CD4-positive, alpha-beta T cell (primary cell): ENCODE data around the gene CCDC179. TPM values are rescaled to one million over a fixed set of nuclear protein-coding genes. Genes with fewer than 3 reads are reported as not detected.

Experiments used
- ATAC-seq: fragments of 200-7000 bp; cut with Tn5 transposase; one replicate; pipeline ENCODE4 v1.10.0; 2022; ENCODE audit warnings: mild to moderate bottlenecking; ENCODE audit not compliant: poor library complexity
- CTCF ChIA-PET: fragments of 350-600 bp; sonication (Branson Sonifier 250); formaldehyde crosslinking; loops from one replicate; lab custom pipeline; 2021; ENCODE audit warnings: antibody characterized with exemption, inconsistent platforms; lab: Charles Lee
- POLR2A ChIA-PET: fragments of 350-600 bp; sonication (Branson Sonifier 250); formaldehyde crosslinking; loops from one replicate; lab custom pipeline; 2021; ENCODE audit warnings: antibody characterized with exemption, inconsistent platforms; lab: Charles Lee
- DNase-seq, 14 experiments: peaks; one replicate each; pipeline ENCODE4 v3.0.0-alpha.2; 2013 to 2020; ENCODE audit warnings: mixed read lengths in 2 of 14
- H3K27ac ChIP-seq, 2 donors: one replicate each; pipeline versions ENCODE4 v1.5.1 to v1.7.0; 2013; ENCODE audit warnings: low read length in 2 of 2, low read depth in 1 of 2, mild to moderate bottlenecking in 1 of 2
- H3K27me3 ChIP-seq, 2 experiments: 1 replicate in 1 of 2; 2 replicates in 1 of 2; pipeline versions ENCODE4 v1.6.1 to v1.7.0; 2013; ENCODE audit warnings: low read length in 2 of 2, control low read depth in 1 of 2, mild to moderate bottlenecking in 1 of 2, moderate library complexity in 1 of 2; ENCODE audit not compliant: insufficient read depth in 2 of 2, control insufficient read depth in 1 of 2
- H3K36me3 ChIP-seq: one replicate; pipeline ENCODE4 v1.6.1; 2013; ENCODE audit warnings: low read length, control low read depth; ENCODE audit not compliant: insufficient read depth
- H3K4me1 ChIP-seq: one replicate; pipeline ENCODE4 v1.6.1; 2013; ENCODE audit warnings: low read length, control low read depth; ENCODE audit not compliant: insufficient read depth
- H3K4me3 ChIP-seq: one replicate; pipeline ENCODE4 v1.5.1; 2013; ENCODE audit warnings: mild to moderate bottlenecking, low read length, moderate library complexity
- H3K9me3 ChIP-seq, 2 experiments: 1 replicate in 1 of 2; 2 replicates in 1 of 2; pipeline versions ENCODE4 v1.6.1 to v1.7.0; 2013; ENCODE audit warnings: low read length in 2 of 2, mild to moderate bottlenecking in 2 of 2, control low read depth in 1 of 2, moderate library complexity in 1 of 2; ENCODE audit not compliant: control insufficient read depth in 1 of 2, insufficient read depth in 1 of 2
- H3K27ac Mint-ChIP-seq: one replicate; pipeline ENCODE4 v1.8.0; 2020; ENCODE audit warnings: mixed read lengths
- H3K27me3 Mint-ChIP-seq: one replicate; pipeline ENCODE4 v1.8.0; 2021; ENCODE audit warnings: mixed read lengths
- H3K36me3 Mint-ChIP-seq: one replicate; pipeline ENCODE4 v1.8.0; 2021; ENCODE audit warnings: low read depth, mixed read lengths
- H3K4me1 Mint-ChIP-seq: one replicate; pipeline ENCODE4 v1.8.0; 2021; ENCODE audit warnings: low read depth, mixed read lengths
- H3K4me3 Mint-ChIP-seq: one replicate; pipeline ENCODE4 v1.8.0; 2020; ENCODE audit warnings: mild to moderate bottlenecking, mixed read lengths
- H3K9me3 Mint-ChIP-seq: one replicate; pipeline ENCODE4 v1.8.0; 2020; ENCODE audit warnings: mixed read lengths
- intact Hi-C, 2 experiments: fragments of 100-400 bp; cut with DNase I in 1 of 2; cut with micrococcal nuclease in 1 of 2; formaldehyde crosslinking; loops; one replicate each; pipeline versions ENCODE4 v1.15.1 to v1.9.0; 2023 to 2025; cut with DNase I, micrococcal nuclease
- total RNA-seq, 174 experiments: library from RNA in 2 of 174; stranded (reverse) in 2 of 174; gene quantifications; one replicate each; pipeline ENCODE4 v1.2.3 and lab custom pipeline; 2021 to 2026
- TF ChIP-seq, protein P1 (sequence below): fragments of 200-600 bp; IDR thresholded peaks from one replicate; pipeline ENCODE4 v1.8.0; 2022; ENCODE audit warnings: antibody characterized with exemption, mild to moderate bottlenecking

CCDC179 gene
- total RNA-seq, 2 experiments from 2014 or later = not detected

DNA sequence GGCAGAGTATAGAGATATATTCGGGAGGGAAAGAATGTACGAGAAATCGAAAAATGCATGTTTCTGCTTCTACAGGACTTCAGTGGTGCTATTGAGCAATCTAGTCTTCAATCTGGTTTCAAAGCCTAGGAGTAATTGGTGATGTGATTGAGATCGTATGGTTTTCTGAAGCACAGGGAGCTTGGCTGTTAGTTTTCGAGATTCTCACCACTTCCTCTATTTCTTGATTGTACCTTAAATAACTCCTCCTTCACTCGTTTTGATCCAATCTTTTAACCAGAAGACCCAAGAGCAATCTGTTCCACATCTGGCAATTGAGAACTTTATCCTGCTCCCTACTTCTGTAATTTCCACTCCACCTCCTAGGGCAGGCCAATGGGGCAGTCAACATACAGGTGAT, 518 bp downstream of the CCDC179 start:
- DNase-seq (no peak), ATAC-seq (no peak)
- Mint-ChIP-seq H3K36me3 (peaks cover 5% of the 10 kb centered on the region), H3K27ac (no peak overlapping the region), H3K27me3 (no peaks in the 10 kb centered on the region), H3K4me3 (no peak overlapping the region), H3K9me3 (no peaks in the 10 kb centered on the region), H3K4me1 (no peaks in the 10 kb centered on the region)
- H3K4me3 ChIP-seq = no peak overlapping the region
- TF ChIP-seq, protein P1, sequence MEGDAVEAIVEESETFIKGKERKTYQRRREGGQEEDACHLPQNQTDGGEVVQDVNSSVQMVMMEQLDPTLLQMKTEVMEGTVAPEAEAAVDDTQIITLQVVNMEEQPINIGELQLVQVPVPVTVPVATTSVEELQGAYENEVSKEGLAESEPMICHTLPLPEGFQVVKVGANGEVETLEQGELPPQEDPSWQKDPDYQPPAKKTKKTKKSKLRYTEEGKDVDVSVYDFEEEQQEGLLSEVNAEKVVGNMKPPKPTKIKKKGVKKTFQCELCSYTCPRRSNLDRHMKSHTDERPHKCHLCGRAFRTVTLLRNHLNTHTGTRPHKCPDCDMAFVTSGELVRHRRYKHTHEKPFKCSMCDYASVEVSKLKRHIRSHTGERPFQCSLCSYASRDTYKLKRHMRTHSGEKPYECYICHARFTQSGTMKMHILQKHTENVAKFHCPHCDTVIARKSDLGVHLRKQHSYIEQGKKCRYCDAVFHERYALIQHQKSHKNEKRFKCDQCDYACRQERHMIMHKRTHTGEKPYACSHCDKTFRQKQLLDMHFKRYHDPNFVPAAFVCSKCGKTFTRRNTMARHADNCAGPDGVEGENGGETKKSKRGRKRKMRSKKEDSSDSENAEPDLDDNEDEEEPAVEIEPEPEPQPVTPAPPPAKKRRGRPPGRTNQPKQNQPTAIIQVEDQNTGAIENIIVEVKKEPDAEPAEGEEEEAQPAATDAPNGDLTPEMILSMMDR = no peak
- intact Hi-C loops = no loop called here
- H3K9me3 ChIP-seq = no peaks in the 10 kb centered on the region
- H3K36me3 ChIP-seq = no peaks in the 10 kb centered on the region
- H3K4me1 ChIP-seq = no peaks in the 10 kb centered on the region
- CTCF ChIA-PET = no interaction called here
- no peaks in the 10 kb centered on the region for H3K27me3 ChIP-seq
- POLR2A ChIA-PET = no interaction called here
- H3K27ac ChIP-seq = no peak overlapping the region

DNA sequence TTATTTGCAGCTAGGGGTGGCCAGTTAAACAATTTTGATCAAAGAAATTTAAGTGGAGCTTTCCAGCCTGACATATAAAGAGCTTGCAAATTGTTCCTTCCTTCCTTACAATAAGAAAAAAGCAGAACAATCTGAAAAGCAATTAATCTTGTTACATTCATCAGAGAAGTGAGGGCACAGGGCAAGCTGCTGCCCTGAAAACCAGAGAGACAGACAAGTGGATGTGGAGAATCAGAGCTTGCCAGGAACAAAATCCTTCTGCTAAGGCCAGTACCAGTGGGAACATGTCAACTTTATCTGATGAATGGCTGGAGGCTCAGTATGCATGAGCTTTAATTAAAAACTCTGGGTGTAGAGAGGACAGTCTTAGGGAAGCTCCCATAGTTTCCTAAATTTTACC, 8.8 kb downstream of the CCDC179 start:
- H3K27ac ChIP-seq = no peak overlapping the region
- Mint-ChIP-seq H3K9me3 (peaks cover 8% of the 10 kb centered on the region), H3K27ac (no peak overlapping the region), H3K36me3 (peaks cover 6% of the 10 kb centered on the region), H3K4me1 (no peaks in the 10 kb centered on the region), H3K27me3 (no peaks in the 10 kb centered on the region), H3K4me3 (no peak overlapping the region)
- no peaks in the 10 kb centered on the region for H3K4me1 ChIP-seq
- ChIA-PET CTCF (no interaction called here), POLR2A (no interaction called here)
- H3K4me3 ChIP-seq = no peak overlapping the region
- no peak for DNase-seq
- H3K36me3 ChIP-seq = no peaks in the 10 kb centered on the region
- ATAC-seq = no peak
- TF ChIP-seq, protein P1 = no peak
- intact Hi-C loops = no loop called here
- H3K9me3 ChIP-seq = no peaks in the 10 kb centered on the region
- H3K27me3 ChIP-seq = no peaks in the 10 kb centered on the region

DNA sequence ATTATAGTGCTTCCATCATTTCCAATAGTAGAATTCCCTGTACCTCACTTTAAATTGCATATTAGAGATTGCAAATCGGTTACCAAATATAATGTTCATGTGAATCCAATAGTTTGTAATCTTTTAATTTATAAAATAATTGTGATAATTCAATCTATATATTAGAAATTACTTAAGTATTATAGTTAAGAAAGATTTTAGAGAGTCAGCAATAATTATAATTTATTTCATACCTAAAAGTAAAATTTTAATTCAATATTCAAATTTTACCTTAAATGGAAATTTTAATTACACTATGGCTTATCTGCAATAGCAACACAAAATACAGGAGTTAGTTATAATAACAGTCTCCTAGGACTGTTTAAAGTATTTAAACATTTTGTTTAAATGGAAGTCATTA, 13.5 kb downstream of the CCDC179 start:
- CTCF ChIA-PET = no interaction called here
- H3K27me3 Mint-ChIP-seq = no peaks in the 10 kb centered on the region
- no peak overlapping the region for H3K4me3 Mint-ChIP-seq
- DNase-seq = no peak
- H3K36me3 Mint-ChIP-seq = no peaks in the 10 kb centered on the region
- POLR2A ChIA-PET = no interaction called here
- H3K27me3 ChIP-seq = no peaks in the 10 kb centered on the region
- H3K27ac Mint-ChIP-seq = no peak overlapping the region
- ATAC-seq = no peak
- intact Hi-C loops = no loop called here
- no peak overlapping the region for H3K4me3 ChIP-seq
- no peaks in the 10 kb centered on the region for H3K36me3 ChIP-seq
- H3K4me1 ChIP-seq = no peaks in the 10 kb centered on the region
- no peak overlapping the region for H3K27ac ChIP-seq
- TF ChIP-seq, protein P1 = no peak
- H3K4me1 Mint-ChIP-seq = no peaks in the 10 kb centered on the region
- H3K9me3 ChIP-seq = no peaks in the 10 kb centered on the region
- H3K9me3 Mint-ChIP-seq = peaks cover 4% of the 10 kb centered on the region
